Measurements from ENCODE around the gene CCDC60. TPM values are rescaled to one million over a fixed set of nuclear protein-coding genes. Genes with fewer than 3 reads are reported as not detected.

CCDC60 gene
- polyA plus RNA-seq, 3 donors: not detected

DNA sequence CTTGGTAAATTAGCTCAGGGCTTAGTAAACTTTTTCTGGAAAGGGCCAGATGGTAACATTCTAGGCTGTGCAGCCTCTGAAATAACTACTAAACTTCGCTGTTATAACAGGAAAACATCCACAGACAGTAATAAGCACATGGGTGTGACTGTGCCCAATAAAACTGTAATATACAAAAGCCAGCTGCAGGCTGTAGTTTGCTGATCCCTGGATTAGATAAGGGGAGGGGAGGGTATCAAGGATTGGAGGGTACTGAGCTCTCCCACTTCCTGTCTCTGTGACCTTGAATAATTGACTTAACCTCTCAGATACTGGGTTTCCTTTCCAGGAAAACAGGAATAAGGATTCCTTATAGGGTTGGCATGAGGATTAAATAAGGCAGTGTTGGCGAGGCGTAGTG lies 81.2 kb downstream of the CCDC60 start:
- H3K27ac ChIP-seq (ENCODE audit: low read depth, low read length): no peak overlapping the region
- 60 to 78% (median 68%) methylated on average over 3 of the region's 3 CpGs for whole genome bisulfite sequencing, 3 donors

DNA sequence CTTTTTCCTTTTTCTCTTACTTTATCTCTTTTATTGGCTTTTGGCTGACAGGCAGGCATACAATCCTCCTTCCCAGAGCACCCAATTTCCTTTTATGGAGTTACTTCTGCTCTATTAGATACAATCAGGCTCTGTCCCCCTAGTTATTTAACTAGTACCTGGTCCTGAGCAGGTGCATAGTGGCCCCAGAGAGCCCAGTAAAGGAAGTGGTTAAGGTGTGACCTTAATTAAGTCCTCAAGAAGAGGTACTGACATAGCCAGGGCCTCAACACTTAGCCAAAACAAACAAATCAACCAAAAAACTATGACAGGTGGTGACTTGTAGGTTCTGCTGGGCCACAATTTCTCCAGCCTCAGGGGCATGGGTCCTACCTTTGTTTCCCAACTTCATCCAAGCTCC lies 82.9 kb downstream of the CCDC60 start:
- H3K27ac ChIP-seq (ENCODE audit: low read depth, low read length): no peak overlapping the region

DNA sequence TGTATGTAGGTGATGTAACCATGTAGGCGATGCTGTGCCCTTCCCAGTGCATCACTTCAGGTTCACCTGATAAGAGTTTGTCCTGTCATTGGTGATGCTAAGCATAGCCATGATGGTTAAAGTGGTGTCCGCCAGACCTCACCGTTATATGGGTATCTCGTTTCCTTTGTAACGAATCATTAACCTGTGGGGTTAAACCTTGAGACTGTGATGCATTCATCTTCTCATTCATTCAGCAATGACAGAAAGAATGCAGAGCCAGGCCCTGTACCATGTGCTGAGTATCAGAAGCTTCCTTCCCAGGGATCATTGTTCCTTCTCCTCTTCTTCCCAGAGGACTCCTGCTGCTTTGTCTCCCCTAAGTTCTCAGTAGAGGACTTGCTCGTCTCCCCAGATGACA lies 84.9 kb downstream of the CCDC60 start:
- H3K27ac ChIP-seq (ENCODE audit: low read depth, low read length): no peak overlapping the region
- WGBS, 3 donors: 51 to 75% (median 69%) methylated on average over 6 of the region's 6 CpGs

DNA sequence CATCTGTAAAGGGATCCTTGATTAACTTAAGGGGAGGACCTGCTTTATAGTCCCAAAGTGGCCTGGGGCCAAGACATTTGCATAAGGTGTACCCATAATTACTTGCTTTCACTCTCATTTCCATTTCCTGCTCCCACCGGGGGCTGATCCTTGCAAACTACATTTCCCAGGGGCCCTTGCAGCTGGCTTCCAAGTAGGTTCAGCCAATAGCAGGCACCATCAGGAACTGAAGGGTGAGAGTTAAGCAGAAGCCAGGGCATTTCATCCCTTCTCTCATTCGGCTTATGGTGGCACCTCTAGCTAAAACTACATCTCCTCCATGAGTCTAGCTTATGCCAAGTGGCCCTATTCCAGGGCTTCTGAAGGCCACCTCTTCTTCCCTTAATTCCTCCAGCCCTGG lies 88.8 kb downstream of the CCDC60 start:
- WGBS, 3 donors: 10 to 24% (median 12%) methylated on average over 2 of the region's 2 CpGs

DNA sequence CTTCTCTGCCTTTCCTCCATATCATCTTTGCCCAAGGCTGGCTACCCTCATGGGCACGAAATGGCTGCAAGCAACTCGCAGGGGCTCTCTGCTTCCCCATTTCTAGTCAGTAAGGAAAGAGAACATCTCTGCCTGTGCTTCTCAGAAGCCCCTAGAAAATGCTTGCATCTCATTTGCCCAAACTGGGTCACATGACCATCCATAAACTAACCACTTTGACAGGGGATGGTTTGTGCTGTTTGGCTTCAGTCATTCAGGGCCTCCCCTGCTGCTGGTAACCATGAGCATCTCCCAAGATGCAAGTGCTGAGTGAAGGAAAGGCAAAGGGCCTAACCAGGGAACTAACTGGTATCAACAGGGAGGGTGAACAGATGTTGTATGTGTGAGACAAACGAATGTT lies 91.1 kb downstream of the CCDC60 start:
- no peak overlapping the region for H3K27ac ChIP-seq (ENCODE audit: low read depth, low read length)
- WGBS, 3 donors: 65 to 78% (median 72%) methylated on average over 3 of the region's 3 CpGs

More for the DNA sequence above, 88.8 kb downstream of the CCDC60 start:
- H3K27ac ChIP-seq (ENCODE audit: low read depth, low read length): no peak overlapping the region

DNA sequence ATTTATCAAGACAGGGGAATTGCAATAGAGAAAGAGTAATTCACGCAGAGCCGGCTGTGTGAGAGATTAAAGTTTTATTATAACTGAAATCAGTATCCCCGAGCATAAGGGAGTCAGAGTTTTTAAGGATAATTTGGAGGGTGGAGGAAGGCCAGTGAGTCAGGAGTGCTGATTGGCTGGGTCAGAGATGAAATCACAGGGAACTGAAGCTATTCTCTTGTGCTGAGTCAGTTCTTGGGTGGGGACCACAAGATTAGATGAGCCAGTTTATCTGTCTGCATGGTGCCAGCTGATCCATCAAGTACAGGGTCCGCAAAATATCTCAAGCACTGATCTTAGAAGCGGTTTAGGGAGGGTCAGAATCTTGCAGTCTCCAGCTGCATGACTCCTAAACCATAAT lies 96.6 kb downstream of the CCDC60 start:
- 88 to 91% (median 90%) methylated on average over 5 of the region's 5 CpGs for WGBS, 3 donors

GRCh38 chr12:119432949-119433348 lies 98.4 kb downstream of the CCDC60 start:
- no peak overlapping the region for H3K27ac ChIP-seq (ENCODE audit: low read depth, low read length)
- 27 to 86% (median 71%) methylated on average over 9 of the region's 9 CpGs for WGBS, 3 donors

More for the DNA sequence above, 96.6 kb downstream of the CCDC60 start:
- H3K27ac ChIP-seq (ENCODE audit: low read depth, low read length): no peak overlapping the region

DNA sequence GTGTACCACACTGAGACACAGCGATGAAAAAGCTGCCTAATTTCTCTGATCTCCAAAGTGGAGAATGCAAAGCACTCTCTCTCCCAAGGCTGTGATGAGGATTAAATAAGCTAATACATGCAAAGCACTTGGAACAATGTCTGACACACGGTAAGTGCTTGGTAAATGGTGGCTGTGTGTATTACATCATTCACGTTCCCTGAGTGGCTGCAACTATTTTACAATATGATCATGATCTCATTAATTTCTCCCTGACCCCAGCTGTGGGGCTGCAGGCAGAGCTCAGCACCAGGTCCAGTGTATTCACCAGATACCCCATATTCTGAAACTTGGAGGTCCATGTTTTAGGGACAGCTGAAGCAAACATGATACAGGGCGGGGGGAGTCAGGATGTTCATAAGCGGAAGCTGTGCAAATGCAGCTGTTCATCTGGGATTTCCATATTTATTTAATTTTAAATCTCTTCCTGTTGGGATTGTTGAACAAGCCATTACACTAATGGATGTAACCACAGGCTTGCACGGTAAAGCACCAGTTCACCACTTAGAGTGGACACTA lies 106.4 kb downstream of the CCDC60 start:
- no peak overlapping the region for H3K27ac ChIP-seq (ENCODE audit: low read depth, low read length)
- 70 to 82% (median 73%) methylated on average over 6 of the region's 6 CpGs for WGBS, 3 donors

DNA sequence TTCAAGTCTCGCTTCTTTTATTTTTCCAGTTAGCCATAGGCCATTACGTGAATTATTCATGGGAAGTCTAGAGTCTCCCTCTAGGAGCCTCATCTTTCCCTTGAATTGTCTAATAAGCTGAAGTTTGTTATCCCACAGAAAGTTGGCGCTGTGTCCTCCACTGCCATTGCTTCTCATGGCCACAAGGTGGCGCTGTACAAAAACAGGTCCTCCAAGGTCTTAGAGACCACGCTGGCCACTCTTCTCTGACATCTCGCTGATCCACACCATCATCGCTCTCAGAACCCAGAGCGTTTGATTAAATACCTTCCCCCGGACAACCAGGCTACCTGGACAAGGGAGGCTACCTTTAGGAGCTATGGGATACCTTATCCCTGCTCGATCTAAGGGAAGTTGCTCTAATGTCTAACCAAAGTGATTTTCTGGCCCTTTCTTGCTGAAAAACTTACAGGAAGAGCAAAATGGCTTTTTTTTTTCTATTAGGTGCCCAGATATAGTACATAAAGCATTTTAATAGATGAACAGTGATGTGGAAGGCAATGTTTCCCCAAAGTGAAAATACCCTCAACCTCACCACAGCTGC lies 110.0 kb downstream of the CCDC60 start:
- WGBS, 3 donors: 26 to 33% (median 26%) methylated on average over 10 of the region's 10 CpGs
- no peak overlapping the region for H3K27ac ChIP-seq (ENCODE audit: low read depth, low read length)

DNA sequence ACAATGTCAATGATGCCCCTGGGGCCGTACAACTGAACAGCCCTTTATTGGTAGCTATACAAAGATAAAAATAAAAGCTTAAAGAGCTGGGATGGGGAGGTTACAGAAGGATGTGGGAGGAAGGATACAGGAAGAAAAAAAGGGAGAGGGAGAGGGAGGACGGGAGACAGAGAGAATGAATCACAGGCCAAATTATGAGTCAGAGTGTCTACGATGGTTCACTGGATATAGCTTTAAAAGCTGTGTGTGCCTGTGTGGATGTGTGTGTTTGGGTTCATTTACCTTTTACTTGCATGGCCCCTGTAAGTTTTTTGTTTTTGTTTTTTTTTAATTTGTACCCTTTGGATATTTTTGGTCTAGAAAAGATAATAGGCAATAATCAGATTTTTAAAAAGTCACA lies 111.9 kb downstream of the CCDC60 start:
- WGBS, 3 donors: 46 to 59% (median 46%) methylated on average over 3 of the region's 3 CpGs
- H3K27ac ChIP-seq (ENCODE audit: low read depth, low read length): no peak overlapping the region

- no peak overlapping the region for H3K27ac ChIP-seq (ENCODE audit: low read depth, low read length)
- 47 to 53% (median 50%) methylated on average over 7 of the region's 7 CpGs for WGBS, 3 donors
These were observed 112.6 kb downstream of the CCDC60 start for GRCh38 chr12:119447126-119447525.

DNA sequence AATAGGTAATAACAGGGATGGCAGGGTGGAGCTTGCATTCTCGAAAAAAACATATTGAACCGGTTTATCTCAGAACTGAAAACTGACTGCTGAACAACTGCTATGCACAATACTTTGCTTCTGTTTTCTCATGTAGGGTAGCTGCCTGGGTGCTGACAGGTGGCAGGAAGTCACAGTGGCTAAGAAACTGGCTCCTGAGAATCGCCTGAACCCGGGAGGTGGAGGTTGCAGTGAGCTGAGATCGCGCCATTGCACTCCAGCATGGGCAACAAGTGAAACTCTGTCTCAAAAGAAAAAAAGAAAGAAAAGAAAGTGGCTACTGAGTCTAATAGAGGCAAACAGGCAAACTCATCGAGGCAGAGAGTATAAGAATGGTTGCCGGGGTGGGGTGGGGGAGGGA lies 113.1 kb downstream of the CCDC60 start:
- WGBS, 3 donors: 44 to 83% (median 75%) methylated on average over 8 of the region's 8 CpGs
- no peak overlapping the region for H3K27ac ChIP-seq (ENCODE audit: low read depth, low read length)

- 36 to 70% (median 69%) methylated on average over 5 of the region's 5 CpGs for WGBS, 3 donors
- no peak overlapping the region for H3K27ac ChIP-seq (ENCODE audit: low read depth, low read length)
These were observed 114.1 kb downstream of the CCDC60 start for GRCh38 chr12:119448611-119449131.

DNA sequence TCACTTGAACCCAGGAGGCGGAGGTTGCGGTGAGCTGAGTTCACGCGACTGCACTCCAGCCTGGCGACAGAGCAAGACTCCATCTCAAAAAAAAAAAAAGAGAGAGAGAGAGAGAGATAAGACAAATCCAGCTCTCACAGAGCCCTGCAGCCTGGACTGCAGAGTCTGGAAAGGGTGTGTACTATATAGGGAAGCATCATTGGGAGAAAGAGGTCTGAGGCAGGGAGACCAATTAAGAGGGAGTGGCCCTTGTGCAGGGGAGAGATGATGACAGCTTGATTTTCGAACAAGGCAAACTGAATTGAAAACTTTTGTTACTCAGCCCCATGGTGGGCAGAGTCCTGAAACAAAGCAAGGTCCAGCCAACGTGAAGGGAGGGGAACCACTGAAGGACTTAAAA lies 116.2 kb downstream of the CCDC60 start:
- WGBS, 3 donors: 84 to 88% (median 88%) methylated on average over 7 of the region's 7 CpGs
- no peak overlapping the region for H3K27ac ChIP-seq (ENCODE audit: low read depth, low read length)

GRCh38 chr12:119456824-119457223 lies 122.3 kb downstream of the CCDC60 start:
- no peak overlapping the region for H3K27ac ChIP-seq (ENCODE audit: low read depth, low read length)
- WGBS, 3 donors: 80 to 96% (median 91%) methylated on average over 3 of the region's 3 CpGs

DNA sequence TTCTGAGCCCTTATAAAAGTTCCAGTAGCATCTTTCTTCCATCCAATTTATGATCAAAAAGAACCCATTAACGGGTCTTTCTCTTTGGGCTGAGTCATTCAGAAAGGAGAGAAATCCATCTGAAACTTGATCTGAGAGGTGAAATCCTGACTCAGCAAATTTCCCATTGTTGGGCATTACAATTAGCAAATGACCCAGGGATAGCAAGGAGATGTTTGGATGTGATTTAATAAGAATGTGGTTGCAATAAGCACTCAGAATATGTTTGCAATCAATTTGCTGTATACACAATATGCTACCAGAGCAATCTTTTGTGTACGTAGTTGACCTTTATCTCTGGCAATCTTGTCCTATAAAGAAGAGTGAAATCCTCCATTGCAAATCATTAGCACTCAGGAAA lies 122.7 kb downstream of the CCDC60 start:
- H3K27ac ChIP-seq (ENCODE audit: low read depth, low read length): no peak overlapping the region
- WGBS, 3 donors: 53 to 68% (median 61%) methylated on average over 2 of the region's 2 CpGs

GRCh38 chr12:119459481-119459880 lies 125.0 kb downstream of the CCDC60 start:
- H3K27ac ChIP-seq (ENCODE audit: low read depth, low read length): no peak overlapping the region

DNA sequence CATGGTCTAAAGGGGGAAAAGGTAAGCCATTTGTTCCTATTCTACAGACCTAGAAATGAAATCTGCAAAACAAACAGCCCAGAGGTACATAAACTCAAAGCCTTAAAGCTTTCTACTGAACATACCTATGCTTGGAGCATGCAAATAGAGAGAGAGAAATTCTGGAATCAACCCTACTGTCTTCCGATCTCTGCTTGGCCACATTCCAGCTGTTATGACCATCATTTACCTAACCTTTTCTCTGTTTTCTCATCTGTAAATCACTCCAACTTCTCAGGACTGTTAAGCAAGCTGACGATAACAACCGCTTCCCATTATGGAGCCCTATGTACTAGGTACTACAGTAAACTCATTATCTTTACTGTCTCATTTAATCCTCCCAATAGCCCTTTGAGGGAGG lies 126.3 kb downstream of the CCDC60 start:
- H3K27ac ChIP-seq (ENCODE audit: low read depth, low read length): no peak overlapping the region
- 85 to 93% (median 91%) methylated on average over 3 of the region's 3 CpGs for WGBS, 3 donors

DNA sequence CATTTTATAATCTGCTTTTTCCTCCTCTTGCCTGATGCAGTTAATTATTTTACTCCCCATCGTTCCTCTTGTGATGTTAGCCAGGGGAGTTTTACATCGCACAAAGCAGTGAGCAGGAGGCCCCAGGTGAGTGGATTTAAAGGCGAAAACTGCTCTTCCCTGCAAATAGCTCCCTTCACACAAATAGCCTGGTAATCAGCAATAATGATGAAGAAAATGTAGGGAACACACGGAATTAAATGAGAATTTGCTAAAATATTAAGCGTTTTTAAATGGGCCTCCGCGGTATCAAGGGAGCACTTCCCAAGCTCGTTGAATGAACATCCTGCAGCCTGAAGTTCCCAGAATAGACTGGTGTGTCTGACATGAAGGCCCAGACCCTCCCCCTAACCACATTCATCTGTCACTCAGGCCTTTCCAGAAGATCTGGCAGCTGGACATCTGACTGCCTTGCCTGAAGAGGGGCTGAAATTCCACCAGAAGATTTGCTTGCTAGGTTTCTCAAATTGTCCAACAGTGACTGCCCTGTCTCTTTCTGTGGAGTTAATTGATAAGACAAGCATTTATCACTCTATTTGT lies 127.2 kb downstream of the CCDC60 start:
- 71 to 79% (median 77%) methylated on average over 8 of the region's 8 CpGs for WGBS, 3 donors
- no peak overlapping the region for H3K27ac ChIP-seq (ENCODE audit: low read depth, low read length)
